Kidney (tissue), 14 donors: Measurements from ENCODE around the gene KRT37. TPM values are rescaled to one million over a fixed set of nuclear protein-coding genes. Genes with fewer than 3 reads are reported as not detected.
"Not testable (repeated sequence)": the region's sequence is repeated elsewhere in the genome, so short reads cannot be mapped to it uniquely, and the experiment has no call there.

Experiments used
- DNase-seq, 5 donors: peaks; one replicate each; pipeline ENCODE4 v3.0.0-alpha.2; 2013 to 2020
- FAIRE-seq: peaks from 2 replicates; lab custom pipeline; 2012; peaks lifted over from hg19 to GRCh38; lab: Jason Lieb, UNC
- H3K27ac ChIP-seq, 2 donors: one replicate each; pipeline ENCODE4 v1.7.0; 2013; ENCODE audit warnings: low read depth in 2 of 2, low read length in 2 of 2, inconsistent platforms in 1 of 2
- H3K27me3 ChIP-seq: one replicate; pipeline ENCODE4 v1.7.1; 2013; ENCODE audit warnings: low read length, inconsistent platforms; ENCODE audit not compliant: control insufficient read depth, insufficient read depth
- H3K36me3 ChIP-seq, 3 donors: one replicate each; pipeline versions ENCODE4 v1.7.0 to v1.7.1; 2013; ENCODE audit warnings: low read length in 3 of 3, control low read depth in 1 of 3, inconsistent platforms in 1 of 3; ENCODE audit not compliant: insufficient read depth in 3 of 3, control insufficient read depth in 2 of 3
- H3K4me1 ChIP-seq, 3 donors: one replicate each; pipeline versions ENCODE4 v1.7.0 to v1.7.1; 2013; ENCODE audit warnings: low read length in 3 of 3, inconsistent platforms in 1 of 3, low read depth in 1 of 3; ENCODE audit not compliant: control insufficient read depth in 2 of 3, insufficient read depth in 2 of 3
- H3K4me3 ChIP-seq, 3 donors: one replicate each; pipeline versions ENCODE4 v1.7.0 to v1.8.1; 2013; ENCODE audit warnings: low read length in 3 of 3, control low read depth in 1 of 3, inconsistent platforms in 1 of 3
- H3K9ac ChIP-seq, 3 donors: one replicate each; pipeline versions ENCODE4 v1.7.0 to v1.7.1; 2013; ENCODE audit warnings: low read length in 3 of 3, control low read depth in 1 of 3, inconsistent platforms in 1 of 3
- H3K9me3 ChIP-seq, 3 donors: one replicate each; pipeline versions ENCODE4 v1.7.0 to v1.7.1; 2013; ENCODE audit warnings: low read length in 3 of 3, control low read depth in 1 of 3, inconsistent platforms in 1 of 3; ENCODE audit not compliant: control insufficient read depth in 2 of 3, insufficient read depth in 1 of 3
- CTCF ChIP-seq: IDR thresholded peaks from 3 replicates; pipeline ENCODE4 v1.5.1; 2012; ENCODE audit warnings: mild to moderate bottlenecking, moderate library complexity, borderline replicate concordance; ENCODE audit not compliant: insufficient read depth; ENCODE audit errors: extremely low read depth
- intact Hi-C: fragments of 100-400 bp; cut with DNase I; formaldehyde crosslinking; loops from one replicate; pipeline ENCODE4 v1.11.1; 2022
- polyA plus RNA-seq: library from polyadenylated mRNA; stranded (reverse); fragments of 350-450 nt; fragmentation: Illumina TruSeq; extraction: RNeasy Lipid Tissue Mini Kit (QIAGEN cat#74804); gene quantifications from one replicate; pipeline ENCODE4 v1.2.3, GENCODE V29; 2014; ENCODE audit warnings: low read depth, low replicate concordance; ENCODE audit not compliant: insufficient read depth
- total RNA-seq: library from RNA; stranded (reverse); fragmentation: NEBNext Ultra II Directional; extraction: Animal tissue kit (Norgen Biotek cat#: 25700); gene quantifications from one replicate; pipeline ENCODE4 v1.2.1, GENCODE V29; 2021
- donor health status: control.
- donor health status: control.
- donor health status: control.
- donor health status: control.
- donor health status: control.
- donor health status: DM: yes; HTN: yes; CAD: no.
- donor health status: Normal renal cell carcinoma (clear cell type).

Gene KRT37
- total and polyA plus RNA-seq, 2 donors from 2014 or later: not detected

- Histone ChIP-seq H3K36me3 (no peaks in the 10 kb centered on the region), H3K4me3 (no peak overlapping the region), H3K4me1 (no peaks in the 10 kb centered on the region), H3K9ac (no peak overlapping the region), H3K27ac (no peak overlapping the region), H3K27me3 (no peaks in the 10 kb centered on the region), H3K9me3 (no peaks in the 10 kb centered on the region)
- FAIRE-seq: no peak
- TF ChIP-seq CTCF: no peak
- intact Hi-C loops: no loop called here
- no peak for DNase-seq
Measured at GRCh38 chr17:41429667-41430066, 5.3 kb upstream of the KRT37 start.

DNA sequence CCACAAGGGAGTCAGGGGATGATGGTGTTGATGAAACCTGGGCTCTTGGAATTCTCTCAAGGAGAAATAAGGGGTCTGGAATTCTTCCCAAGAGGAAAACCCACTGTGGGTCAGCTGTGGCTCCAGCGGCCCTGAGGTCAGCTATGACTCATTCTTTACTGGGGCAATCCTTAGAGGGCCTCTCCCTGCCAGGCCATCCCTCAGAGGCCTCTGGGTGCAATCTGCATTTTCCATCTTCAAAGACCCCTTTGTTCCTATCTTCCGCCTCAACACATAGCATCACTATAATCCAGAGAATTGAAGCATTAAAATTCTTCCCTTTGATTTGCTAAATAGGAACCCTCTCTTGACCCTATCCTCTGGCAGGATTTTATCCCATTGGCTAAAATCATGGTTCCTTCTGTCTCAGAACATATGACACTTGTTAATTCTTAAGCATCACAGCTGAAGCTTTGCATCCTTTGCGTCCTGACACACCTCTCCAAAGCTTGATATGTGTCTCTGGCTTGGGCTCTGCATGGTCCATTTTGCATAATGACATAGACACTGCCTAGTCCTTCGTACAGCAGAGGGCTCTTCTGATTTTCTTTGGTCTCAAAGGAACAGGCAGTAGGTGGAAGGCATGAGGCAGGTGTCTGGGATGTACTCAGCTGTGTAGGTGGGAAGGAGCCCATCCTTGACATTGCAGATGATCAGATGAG, 4.4 kb upstream of the KRT37 start:
- H3K27me3 ChIP-seq: no peaks in the 10 kb centered on the region
- DNase-seq (no peak), FAIRE-seq (no peak)
- H3K4me1 ChIP-seq: no peaks in the 10 kb centered on the region
- no peak for TF ChIP-seq CTCF
- no peaks in the 10 kb centered on the region for H3K36me3 ChIP-seq
- H3K9ac ChIP-seq: no peak overlapping the region
- no peak overlapping the region for H3K27ac ChIP-seq
- intact Hi-C loops: no loop called here
- no peak overlapping the region for H3K4me3 ChIP-seq
- H3K9me3 ChIP-seq: no peaks in the 10 kb centered on the region

GRCh38 chr17:41422586-41422985, 1.8 kb downstream of the KRT37 start:
- H3K9ac ChIP-seq, DNase-seq, H3K27ac ChIP-seq, H3K36me3 ChIP-seq, H3K4me1 ChIP-seq, H3K27me3 ChIP-seq, H3K9me3 ChIP-seq, intact Hi-C loops, FAIRE-seq, H3K4me3 ChIP-seq: not testable (repeated sequence)

DNA sequence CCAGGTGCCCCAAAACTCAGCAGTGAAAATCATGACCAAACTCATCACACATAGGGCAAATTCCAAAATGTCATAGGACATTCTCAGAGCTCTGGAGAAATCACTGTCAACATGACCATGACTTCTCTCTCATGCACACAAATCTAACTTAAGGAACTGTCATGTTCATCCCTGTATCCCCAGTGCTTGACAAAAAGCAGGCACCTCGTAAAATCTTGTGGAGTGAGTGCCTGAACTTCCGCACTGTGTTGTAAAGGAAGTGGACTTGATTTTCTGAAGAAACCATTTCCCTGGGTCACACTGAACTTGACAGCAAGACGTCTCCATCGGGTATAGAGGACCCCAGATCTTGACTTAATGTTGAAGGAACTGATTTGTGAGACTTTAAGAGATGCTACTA, 2.8 kb downstream of the KRT37 start:
- no peak for TF ChIP-seq CTCF
- peaks cover 0 to 6% (median under 1%) of the 10 kb centered on the region in 3 donors for H3K4me1 ChIP-seq
- no peak overlapping the region for H3K9ac ChIP-seq
- no peak overlapping the region for H3K4me3 ChIP-seq
- FAIRE-seq (no peak), DNase-seq (no peak)
- peak overlapping the region in 1 of 2 donors; percentile 20 for H3K27ac ChIP-seq
- no peaks in the 10 kb centered on the region for H3K27me3 ChIP-seq
- no peaks in the 10 kb centered on the region for H3K36me3 ChIP-seq
- intact Hi-C loops: no loop called here
- no peaks in the 10 kb centered on the region for H3K9me3 ChIP-seq
